IMR-90 (cell line): ENCODE data around the gene ZSCAN30. TPM values are rescaled to one million over a fixed set of nuclear protein-coding genes. Genes with fewer than 3 reads are reported as not detected.

ENCODE experiments used
- ATAC-seq: fragments of 200-7000 bp; cut with Tn5 transposase; 2 replicates; pipeline ENCODE4 v1.9.1; 2020; ENCODE audit warnings: low read depth, mild to moderate bottlenecking, moderate library complexity
- BruUV-seq: library from RNA; stranded (reverse); fragments of 400-500 nt; replicated peaks from 2 replicates; lab custom pipeline; 2021; lab: Mats Ljungman, UMichigan
- CTCF ChIA-PET: fragments of 300-600 bp; formaldehyde crosslinking; extraction: SDS; loops from one replicate; lab custom pipeline; 2021; ENCODE audit warnings: antibody characterized with exemption; lab: Yijun Ruan, JAX
- POLR2A ChIA-PET: fragments of 300-600 bp; sonication (Branson Sonifier 250); formaldehyde crosslinking; loops from one replicate; lab custom pipeline; 2022; ENCODE audit warnings: antibody characterized with exemption; ENCODE audit not compliant: unreplicated experiment; lab: Charles Lee
- DNase-seq: peaks from one replicate; pipeline ENCODE4 v3.0.0; 2013
- H2AFZ ChIP-seq: replicated peaks from 2 replicates; pipeline ENCODE3; 2013; ENCODE audit warnings: low read length, mild to moderate bottlenecking; ENCODE audit not compliant: poor library complexity
- H2AK5ac ChIP-seq: 2 replicates; pipeline ENCODE4 v1.6.1; 2013; ENCODE audit warnings: low read depth, low read length, inconsistent platforms
- H2AK9ac ChIP-seq: replicated peaks from 2 replicates; pipeline ENCODE3; 2013; ENCODE audit warnings: mild to moderate bottlenecking, low read depth, low read length, moderate library complexity; ENCODE audit not compliant: poor library complexity
- H2BK120ac ChIP-seq: 2 replicates; pipeline ENCODE4 v1.6.1; 2013; ENCODE audit warnings: low read depth, low read length, inconsistent platforms
- H2BK15ac ChIP-seq: 3 replicates; pipeline ENCODE4 v1.6.1; 2013; ENCODE audit warnings: low read depth, low read length, inconsistent platforms
- H2BK20ac ChIP-seq: 2 replicates; pipeline ENCODE4 v1.6.1; 2013; ENCODE audit warnings: low read depth, mild to moderate bottlenecking, inconsistent platforms, low read length, moderate library complexity
- H2BK5ac ChIP-seq: 2 replicates; pipeline ENCODE4 v1.6.1; 2013; ENCODE audit warnings: mild to moderate bottlenecking, low read depth, low read length, inconsistent platforms; ENCODE audit not compliant: poor library complexity, severe bottlenecking
- H3K14ac ChIP-seq: replicated peaks from 2 replicates; pipeline ENCODE4 v1.6.1; 2013; ENCODE audit warnings: low read depth, low read length, inconsistent platforms
- H3K18ac ChIP-seq: 2 replicates; pipeline ENCODE4 v1.6.1; 2013; ENCODE audit warnings: low read depth, low read length, control low read depth
- H3K23ac ChIP-seq: 2 replicates; pipeline ENCODE4 v1.6.1; 2013; ENCODE audit warnings: low read depth, low read length, inconsistent platforms
- H3K27ac ChIP-seq: 2 replicates; pipeline ENCODE4 v1.5.1; 2013; ENCODE audit warnings: mild to moderate bottlenecking, control low read depth, low read length; ENCODE audit not compliant: insufficient read depth
- H3K27me3 ChIP-seq: 2 replicates; pipeline ENCODE4 v1.6.1; 2013; ENCODE audit warnings: low read length; ENCODE audit not compliant: control insufficient read depth, insufficient read depth
- H3K36me3 ChIP-seq: 2 replicates; pipeline ENCODE4 v1.6.1; 2013; ENCODE audit warnings: low read length, mixed read lengths; ENCODE audit not compliant: control insufficient read depth, insufficient read depth
- H3K4ac ChIP-seq: 2 replicates; pipeline ENCODE4 v1.6.1; 2013; ENCODE audit warnings: low read depth, low read length, inconsistent platforms
- H3K4me1 ChIP-seq: 2 replicates; pipeline ENCODE4 v1.6.1; 2013; ENCODE audit warnings: low read length, mixed read lengths; ENCODE audit not compliant: control insufficient read depth, insufficient read depth
- H3K4me2 ChIP-seq: 2 replicates; pipeline ENCODE4 v1.6.1; 2013; ENCODE audit warnings: low read depth, mild to moderate bottlenecking, control low read depth, low read length, moderate library complexity
- H3K4me3 ChIP-seq: 2 replicates; pipeline ENCODE4 v1.5.1; 2013; ENCODE audit warnings: low read depth, mild to moderate bottlenecking, control low read depth, low read length, moderate library complexity; ENCODE audit not compliant: insufficient read depth
- H3K56ac ChIP-seq: 2 replicates; pipeline ENCODE4 v1.6.1; 2013; ENCODE audit warnings: low read length, inconsistent platforms; ENCODE audit not compliant: insufficient read depth; ENCODE audit errors: extremely low read depth
- H3K79me1 ChIP-seq, 2 experiments: 2 replicates each; pipeline ENCODE4 v1.6.1; 2013; ENCODE audit warnings: low read length in 2 of 2, inconsistent platforms in 1 of 2, low read depth in 1 of 2
- H3K9ac ChIP-seq: 2 replicates; pipeline ENCODE4 v1.6.1; 2013; ENCODE audit warnings: low read depth, low read length, control low read depth
- H3K9me1 ChIP-seq: 2 replicates; pipeline ENCODE4 v1.6.1; 2013; ENCODE audit warnings: low read length, inconsistent platforms; ENCODE audit not compliant: insufficient read depth
- H3K9me3 ChIP-seq: 2 replicates; pipeline ENCODE4 v1.6.1; 2013; ENCODE audit warnings: low read length; ENCODE audit not compliant: control insufficient read depth, insufficient read depth
- H4K20me1 ChIP-seq: 2 replicates; pipeline ENCODE4 v1.6.1; 2013; ENCODE audit warnings: low read length, inconsistent platforms; ENCODE audit not compliant: insufficient read depth
- H4K5ac ChIP-seq: 2 replicates; pipeline ENCODE4 v1.6.1; 2013; ENCODE audit warnings: mild to moderate bottlenecking, low read depth, low read length, control low read depth
- H4K8ac ChIP-seq, 2 experiments: 2 replicates each; pipeline ENCODE4 v1.6.1; 2013; ENCODE audit warnings: low read depth in 2 of 2, low read length in 2 of 2, control low read depth in 1 of 2, inconsistent platforms in 1 of 2
- H4K91ac ChIP-seq: 2 replicates; pipeline ENCODE4 v1.6.1; 2013; ENCODE audit warnings: low read depth, low read length, inconsistent platforms; ENCODE audit not compliant: insufficient read depth
- CHD1 ChIP-seq: IDR thresholded peaks from 2 replicates; pipeline ENCODE4 v1.6.1; 2012; ENCODE audit warnings: low read depth, low read length, improper control_type of control experiment
- MAFK ChIP-seq: IDR thresholded peaks from 2 replicates; pipeline ENCODE4 v1.6.1; 2012; ENCODE audit warnings: low read depth, low read length, improper control_type of control experiment
- MXI1 ChIP-seq: IDR thresholded peaks from 2 replicates; pipeline ENCODE4 v1.6.1; 2012; ENCODE audit warnings: low read depth, mild to moderate bottlenecking, low read length, moderate library complexity, borderline replicate concordance
- RAD21 ChIP-seq: IDR thresholded peaks from 2 replicates; pipeline ENCODE4 v1.6.1; 2012; ENCODE audit warnings: low read length, improper control_type of control experiment
- WGBS, 2 experiments: methylation state at CpG; one replicate each; pipeline versions ENCODE4 v1.1.5 to v1.1.7; 2013; ENCODE audit warnings: missing lambda C conversion rate in 2 of 2; ENCODE audit not compliant: insufficient read length in 1 of 2; ENCODE audit errors: extremely low coverage in 2 of 2; 5-methylcytosine and 5-hydroxymethylcytosine counted together
- dilution Hi-C: fragments of 300-500 bp; cut with HindIII; formaldehyde crosslinking; loops from one replicate; pipeline ENCODE4 v1.14.3; 2018; ENCODE audit warnings: low sequenced_read_pairs; ENCODE audit not compliant: unreplicated experiment
- in situ Hi-C: fragments of 300-500 bp; cut with MboI; formaldehyde crosslinking; loops from 3 replicates; pipeline ENCODE4 v1.14.3; 2019; ENCODE audit warnings: low sequenced_read_pairs, inconsistent platforms, mixed read lengths
- intact Hi-C: fragments of 100-400 bp; cut with micrococcal nuclease; formaldehyde crosslinking; loops from 2 replicates; pipeline ENCODE4 v1.10.0; 2022
- polyA plus RNA-seq, 3 experiments: library from polyadenylated mRNA; depleted of rRNA; stranded (reverse); fragments of >200 nt; gene quantifications; 2 replicates each; pipeline ENCODE4 v1.2.3, GENCODE V29; 2012; ENCODE audit warnings: low replicate concordance in 1 of 3
- total RNA-seq: library from RNA; depleted of rRNA; stranded (reverse); fragments of >200 nt; gene quantifications from 2 replicates; pipeline ENCODE4 v1.2.3, GENCODE V29; 2012

Gene ZSCAN30
- total and polyA plus RNA-seq, 2 of the 4 experiments (the other 2 are of a cell fraction), result 9.9 to 17.7 TPM

DNA sequence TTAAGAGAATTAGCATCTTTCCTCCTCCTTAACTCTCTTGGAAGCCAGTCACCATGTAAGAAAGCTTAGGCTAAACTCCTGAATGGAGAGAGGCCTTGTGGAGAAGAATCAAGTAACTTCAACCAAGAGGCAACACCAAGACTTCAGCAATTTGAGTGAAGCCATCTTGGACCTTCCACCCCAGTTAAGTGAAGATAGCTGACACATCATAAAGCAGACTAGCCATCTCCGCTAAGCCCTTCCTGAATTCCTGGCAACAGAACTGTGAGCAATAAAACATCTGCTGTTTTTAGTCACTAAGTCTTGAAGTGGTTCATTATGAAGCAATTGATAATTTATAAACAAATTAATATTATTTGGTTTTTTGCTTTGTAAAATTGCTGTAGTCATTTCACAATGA lies 50.7 kb downstream of the ZSCAN30 start:
- no peak overlapping the region for H2BK120ac ChIP-seq
- POLR2A ChIA-PET, result no interaction called here
- H4K20me1 ChIP-seq, result no peaks in the 10 kb centered on the region
- H3K9me1 ChIP-seq, result no peaks in the 10 kb centered on the region
- peaks cover 15% of the 10 kb centered on the region for H3K36me3 ChIP-seq
- H2BK20ac ChIP-seq, result no peak overlapping the region
- H2AK5ac ChIP-seq, result no peak overlapping the region
- H3K9me3 ChIP-seq, result peaks cover 5% of the 10 kb centered on the region; the same call in 1 of the 2 replicates
- in situ Hi-C loops (loop anchor here (25.0 kb wide), 1 partner anchor 723 kb away; the partner anchor contains the start of gene RMP24), intact Hi-C loops (no loop called here), dilution Hi-C loops (no loop called here)
- H3K4me3 ChIP-seq, result no peak overlapping the region
- H2AK9ac ChIP-seq, result no peak overlapping the region
- H4K91ac ChIP-seq, result no peak overlapping the region; the same call in 1 of the 2 replicates
- no peak overlapping the region for H4K5ac ChIP-seq
- CTCF ChIA-PET, result interaction anchor here (0.6 to 1.0 kb wide), 4 partner anchors 116 to 1907 kb away, joined by 3 to 5 read pairs (median 3); no protein-coding TSS in a partner anchor
- no peak overlapping the region for H3K27ac ChIP-seq
- peaks cover 2% of the 10 kb centered on the region; the same call in 1 of the 2 replicates for H3K4me1 ChIP-seq
- DNase-seq (no peak), ATAC-seq (no peak)
- no peak overlapping the region for H3K18ac ChIP-seq
- WGBS, 2 experiments, result no CpG with 5 or more reads among the region's 1 CpG
- no peak overlapping the region for H2BK5ac ChIP-seq
- 0 out of 2 replicates have a peak overlapping the region, but pooled peaks have one; percentile 24 for H3K23ac ChIP-seq
- H2BK15ac ChIP-seq, result no peak overlapping the region
- H3K9ac ChIP-seq, result no peak overlapping the region
- TF ChIP-seq RAD21 (no peak), MAFK (peak; percentile 44), MXI1 (no peak), CHD1 (no peak)
- no peak overlapping the region; a peak in 1 of 4 replicates for H4K8ac ChIP-seq
- H3K79me1 ChIP-seq, result peaks cover 5 to 8% of the 10 kb centered on the region in 2 experiments; a peak in 3 of 4 replicates
- no peak overlapping the region for H3K4ac ChIP-seq
- BruUV-seq, result no TSS peak
- H3K56ac ChIP-seq, result no peak overlapping the region
- no peak overlapping the region for H3K14ac ChIP-seq
- no peaks in the 10 kb centered on the region for H3K27me3 ChIP-seq
- no peak overlapping the region for H3K4me2 ChIP-seq
- no peak overlapping the region for H2AFZ ChIP-seq
